Activated CD4-positive, CD25-positive, alpha-beta regulatory T cell treated with anti-CD3 and anti-CD28 coated beads, Interleukin-2, amount 50 U/mL, for 16 hours (primary cell): Measurements from ENCODE around the gene TRPV4.
A peak's percentile ranks its signal among the peaks of the same experiment; 100 is the strongest.

Source experiments
- DNase-seq: peaks from one replicate; pipeline ENCODE4 v3.0.0-alpha.2; 2020; ENCODE audit warnings: low read depth, low spot score

The TRPV4 gene

DNA sequence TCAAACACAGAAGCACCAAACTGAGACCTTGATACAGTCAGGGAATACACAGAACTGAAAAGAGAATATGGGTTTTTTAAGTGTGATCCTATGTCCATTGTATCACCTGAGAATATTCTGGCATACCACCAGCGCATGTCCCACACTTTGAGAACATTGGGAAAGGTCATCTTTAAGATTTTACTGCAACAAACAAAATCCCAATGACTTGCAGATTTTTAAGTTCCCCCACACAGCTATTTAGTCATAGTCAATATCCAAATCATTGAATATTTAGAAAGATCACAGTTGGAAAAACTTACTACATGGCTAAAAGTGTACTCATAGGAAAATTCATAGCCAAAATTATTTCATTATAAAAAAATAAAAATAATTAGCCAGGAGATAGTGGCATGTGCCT, 54.5 kb downstream of the TRPV4 start:
- no peak for DNase-seq

DNA sequence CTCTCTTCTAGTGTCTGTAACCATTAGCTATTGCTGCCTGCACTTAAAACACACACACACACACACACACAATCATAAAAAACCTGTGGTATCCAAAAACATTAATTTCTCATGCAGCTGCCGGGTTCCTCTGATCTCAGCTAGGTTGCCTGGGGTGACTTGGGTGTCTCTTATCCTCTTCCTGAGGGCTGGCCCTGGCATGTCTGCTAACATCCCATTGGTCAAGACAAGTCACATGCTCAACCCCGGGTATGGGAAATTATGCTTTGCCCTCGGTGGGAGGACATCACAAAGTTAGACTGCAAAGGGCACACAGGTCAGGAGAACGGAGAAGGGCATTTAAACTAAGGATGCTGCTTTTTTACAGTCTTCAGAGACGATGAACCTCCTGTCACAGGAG, 55.7 kb downstream of the TRPV4 start:
- DNase-seq = no peak

DNA sequence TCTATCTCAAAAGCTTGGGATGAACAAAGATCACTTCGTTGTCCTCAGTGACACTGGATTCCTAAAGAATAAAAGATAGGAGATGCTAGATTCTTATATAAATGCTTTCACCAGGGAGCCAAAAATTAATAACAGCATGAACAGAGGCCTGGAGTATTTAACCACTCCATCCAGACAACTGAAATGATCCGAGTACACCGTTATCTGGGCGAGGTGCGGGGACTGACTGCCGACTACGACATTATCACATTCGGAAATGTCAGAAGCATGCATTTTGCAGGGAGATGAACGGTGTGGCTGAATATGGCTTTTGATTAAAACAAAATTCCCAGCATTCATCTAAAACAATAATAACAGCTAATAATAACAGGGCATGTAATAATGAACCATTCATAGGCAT, 56.6 kb downstream of the TRPV4 start:
- DNase-seq = no peak

GRCh38 chr12:109775172-109775881, 57.9 kb downstream of the TRPV4 start:
- DNase-seq = peak; percentile 47

DNA sequence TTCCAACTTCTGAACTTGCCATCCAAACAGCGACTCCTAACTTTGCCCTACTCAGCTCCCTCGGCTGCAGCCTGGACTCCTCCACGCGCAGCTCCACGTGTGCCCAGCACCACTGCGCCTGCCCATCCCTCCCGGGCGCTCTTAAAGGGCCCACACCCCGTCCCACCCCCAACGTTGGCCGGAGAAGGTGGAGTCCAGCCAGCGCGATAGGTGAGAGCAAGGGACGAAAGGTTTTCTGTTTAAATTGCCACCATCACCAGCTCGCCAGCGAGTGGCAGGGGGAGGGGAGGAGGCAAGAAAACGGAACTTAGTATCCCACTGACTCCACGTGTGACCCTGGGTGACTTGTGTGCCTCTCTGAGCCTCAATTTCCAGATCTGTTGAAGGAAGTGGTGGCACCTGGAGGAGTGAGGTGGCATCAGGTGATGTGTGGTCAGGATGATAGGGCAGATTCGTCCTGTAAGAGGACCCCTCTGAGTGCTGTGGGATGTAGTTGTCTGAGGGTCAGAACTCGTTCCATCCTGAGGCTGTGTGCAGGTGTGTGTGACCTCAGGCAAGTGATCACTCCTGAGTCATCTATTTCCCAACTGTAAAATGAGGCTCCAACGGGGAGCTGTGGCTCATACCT, 59.7 kb downstream of the TRPV4 start:
- no peak for DNase-seq

DNA sequence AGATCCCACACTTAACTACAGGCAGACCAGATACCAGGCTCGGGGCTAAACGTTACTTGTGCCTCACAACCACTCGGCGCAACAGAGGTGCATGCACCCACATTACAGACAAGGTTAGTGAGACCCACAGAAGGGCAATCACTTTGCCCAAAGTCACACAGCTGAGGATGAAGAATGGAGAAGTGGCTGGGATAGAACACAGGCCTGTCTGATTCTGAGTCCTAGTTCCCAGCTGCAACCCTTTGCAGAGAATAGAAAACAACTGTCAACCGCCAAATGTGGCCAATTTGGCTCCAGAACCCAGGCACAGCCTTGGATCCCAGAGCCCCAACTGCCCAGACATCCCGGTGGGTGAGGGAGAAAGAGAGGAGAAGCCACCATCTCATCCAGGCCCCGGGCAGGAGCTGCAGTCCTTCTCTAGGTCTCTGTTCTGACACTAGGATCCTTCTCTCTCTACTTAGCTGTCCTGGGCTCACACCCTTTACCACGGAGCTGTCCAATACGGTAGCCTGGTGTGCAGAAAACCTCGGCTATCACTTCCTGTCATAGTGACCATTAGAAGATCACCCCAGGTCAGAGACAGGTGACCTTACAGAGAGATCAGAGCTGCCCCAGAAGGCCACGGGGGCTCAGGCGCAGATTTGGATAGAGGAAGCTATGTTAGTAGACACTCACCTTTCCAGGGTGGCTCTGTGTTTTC, 60.4 kb downstream of the TRPV4 start:
- DNase-seq = no peak

DNA sequence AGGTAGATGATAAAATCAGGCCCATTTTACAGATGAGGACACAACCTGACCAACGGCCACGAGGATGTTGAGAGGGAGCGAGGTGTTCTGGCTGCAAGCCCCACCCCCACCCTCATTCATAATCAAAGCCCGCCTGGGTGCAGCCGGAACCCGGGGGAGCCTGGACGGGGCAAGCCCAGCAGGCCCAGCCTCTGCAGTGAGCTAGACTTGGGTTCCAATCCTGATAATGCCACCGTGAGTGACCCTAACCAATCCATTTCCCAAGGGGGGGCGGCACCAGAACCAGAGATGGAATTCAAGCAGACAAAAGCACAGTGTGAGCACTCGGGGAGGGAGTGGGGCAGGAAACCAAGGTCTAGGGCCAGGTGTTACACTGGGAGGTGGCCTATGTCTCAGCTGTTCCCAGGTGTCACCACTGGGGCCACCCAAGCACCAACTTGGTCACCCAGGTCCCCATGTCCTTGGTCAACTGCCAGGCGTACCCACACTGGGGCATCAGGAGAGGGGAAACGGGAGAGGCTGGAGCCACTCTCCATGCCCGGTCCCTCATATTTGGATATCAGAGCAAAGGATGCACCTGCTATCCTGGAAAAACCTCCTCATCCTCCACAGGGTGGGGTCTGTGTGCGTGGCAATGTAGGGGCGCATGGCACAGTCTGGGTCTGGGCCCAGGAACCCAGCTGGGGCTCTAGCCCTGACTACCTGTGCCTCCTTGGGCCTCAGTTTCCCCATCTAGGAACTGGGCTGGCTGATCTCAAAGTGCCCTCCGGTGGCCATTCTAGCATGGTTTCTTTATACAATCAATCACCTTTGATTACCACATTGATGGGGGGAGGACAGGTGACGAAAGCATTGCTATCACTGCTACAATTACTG, 61.2 kb downstream of the TRPV4 start:
- DNase-seq = no peak

DNA sequence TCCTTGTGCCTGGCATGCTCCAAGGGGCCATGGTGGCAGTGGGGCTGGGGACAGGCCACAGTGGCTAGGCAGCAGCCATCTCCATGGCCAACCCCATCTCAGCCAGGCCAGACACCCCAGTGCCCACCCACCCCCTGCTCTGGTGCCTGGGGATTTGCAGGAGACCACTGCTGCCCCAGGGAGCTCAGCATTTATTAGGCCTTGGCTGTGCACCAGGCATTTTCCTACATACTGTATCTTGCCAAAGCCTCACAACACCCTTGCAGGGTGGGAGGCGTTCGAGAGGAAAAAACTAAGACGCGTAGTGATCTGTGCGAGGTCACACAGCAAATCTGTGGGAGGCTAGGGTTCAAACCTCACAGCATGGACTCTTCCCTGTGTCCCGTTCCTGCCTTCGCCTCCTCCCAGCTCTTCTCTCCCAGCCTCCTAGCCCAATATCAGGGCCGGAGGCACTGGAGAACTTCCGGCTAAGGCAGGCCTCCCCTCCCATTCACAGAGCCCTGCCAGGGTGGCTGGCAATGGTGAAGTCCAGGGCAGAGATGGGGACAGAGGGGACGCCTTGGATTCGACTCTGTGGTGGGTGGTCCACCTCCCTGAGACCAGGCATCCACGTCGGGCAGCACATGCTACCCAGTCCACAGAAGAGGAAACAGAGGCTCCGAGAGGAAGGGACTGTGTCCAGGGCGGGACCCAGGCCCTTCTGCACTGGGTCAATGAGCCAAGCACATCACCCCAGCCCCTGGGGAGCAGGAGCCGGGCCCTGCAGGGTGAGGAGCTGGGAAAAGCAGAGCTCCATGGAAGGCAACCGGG, 62.1 kb downstream of the TRPV4 start:
- no peak for DNase-seq

DNA sequence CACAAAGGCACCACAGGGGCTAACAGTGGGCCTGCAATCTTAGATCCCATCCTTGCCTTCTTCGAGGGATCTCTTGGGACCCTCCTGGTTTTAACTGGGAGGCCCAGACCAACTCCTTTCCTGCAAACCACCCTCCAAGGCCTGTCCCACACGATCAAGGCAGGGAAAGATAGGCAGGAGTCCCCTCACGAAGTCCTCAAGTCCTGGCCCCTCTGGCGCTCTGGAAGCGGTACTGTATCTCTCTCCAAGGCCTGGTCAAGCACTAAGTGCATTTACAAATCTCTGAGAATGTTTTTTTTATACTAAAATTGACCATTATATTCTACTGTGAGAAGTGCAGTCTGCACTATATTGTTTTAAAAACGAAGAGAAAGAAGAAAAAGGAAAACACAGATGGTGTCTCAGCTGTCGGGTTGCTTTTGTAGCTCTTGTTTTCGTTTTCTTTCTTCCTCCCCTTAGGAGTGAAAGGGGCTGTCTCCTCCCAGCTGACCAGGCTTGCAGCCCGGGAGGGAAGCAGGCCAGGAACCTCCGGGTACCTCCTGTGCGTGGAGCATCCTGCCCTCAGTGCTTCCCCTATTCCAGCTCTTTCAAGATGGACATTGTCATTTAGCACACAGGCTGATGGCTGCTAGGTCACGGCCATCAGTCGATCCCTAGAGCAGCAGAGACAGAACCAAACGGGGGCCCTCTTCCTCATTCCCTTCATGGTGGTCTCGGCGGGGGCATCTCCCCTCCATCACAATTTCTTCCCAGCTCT, 62.9 kb downstream of the TRPV4 start:
- DNase-seq = no peak

- DNase-seq = no peak
Measured at GRCh38 chr12:109768901-109769670, 64.1 kb downstream of the TRPV4 start.

GRCh38 chr12:109767991-109768900, 65.0 kb downstream of the TRPV4 start:
- DNase-seq = no peak

DNA sequence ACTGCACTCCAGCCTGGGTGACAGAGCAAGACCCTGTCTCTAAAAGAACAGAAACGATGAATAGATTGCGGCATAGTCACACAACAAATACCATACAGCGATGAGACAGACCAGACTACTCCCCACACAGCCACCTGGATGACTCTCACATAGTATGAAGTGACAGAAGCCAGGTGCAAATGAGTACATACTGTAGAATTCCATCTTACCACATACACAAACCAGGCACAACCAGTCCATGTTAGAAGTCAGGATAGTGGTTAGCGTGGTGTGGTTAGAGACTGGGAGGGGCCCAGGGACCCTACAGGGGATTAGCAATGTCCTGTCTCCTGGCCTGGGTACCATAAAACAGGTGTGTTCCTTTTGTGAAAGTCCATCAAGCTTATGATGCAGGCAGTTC, 65.7 kb downstream of the TRPV4 start:
- DNase-seq = no peak

- no peak for DNase-seq
Measured at GRCh38 chr12:109766251-109766778, 66.9 kb downstream of the TRPV4 start.

DNA sequence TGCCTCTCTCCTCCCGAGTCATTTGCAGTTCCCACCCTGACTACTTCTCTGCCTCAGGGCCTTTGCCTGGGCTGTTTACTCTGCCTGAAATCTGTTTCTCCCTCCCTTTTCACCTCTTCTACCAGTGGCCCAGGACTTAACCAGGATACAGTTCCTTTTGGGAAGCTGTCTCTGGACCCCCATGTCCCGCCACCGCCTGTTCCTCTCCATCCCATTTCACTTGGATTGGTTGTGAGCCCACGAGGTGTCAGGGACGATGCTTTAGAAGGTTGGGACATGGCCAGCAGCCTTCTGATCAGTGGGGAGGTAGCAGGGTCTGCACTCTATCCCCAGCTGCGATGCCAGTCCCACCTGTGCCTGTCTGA, 67.8 kb downstream of the TRPV4 start:
- DNase-seq = no peak

DNA sequence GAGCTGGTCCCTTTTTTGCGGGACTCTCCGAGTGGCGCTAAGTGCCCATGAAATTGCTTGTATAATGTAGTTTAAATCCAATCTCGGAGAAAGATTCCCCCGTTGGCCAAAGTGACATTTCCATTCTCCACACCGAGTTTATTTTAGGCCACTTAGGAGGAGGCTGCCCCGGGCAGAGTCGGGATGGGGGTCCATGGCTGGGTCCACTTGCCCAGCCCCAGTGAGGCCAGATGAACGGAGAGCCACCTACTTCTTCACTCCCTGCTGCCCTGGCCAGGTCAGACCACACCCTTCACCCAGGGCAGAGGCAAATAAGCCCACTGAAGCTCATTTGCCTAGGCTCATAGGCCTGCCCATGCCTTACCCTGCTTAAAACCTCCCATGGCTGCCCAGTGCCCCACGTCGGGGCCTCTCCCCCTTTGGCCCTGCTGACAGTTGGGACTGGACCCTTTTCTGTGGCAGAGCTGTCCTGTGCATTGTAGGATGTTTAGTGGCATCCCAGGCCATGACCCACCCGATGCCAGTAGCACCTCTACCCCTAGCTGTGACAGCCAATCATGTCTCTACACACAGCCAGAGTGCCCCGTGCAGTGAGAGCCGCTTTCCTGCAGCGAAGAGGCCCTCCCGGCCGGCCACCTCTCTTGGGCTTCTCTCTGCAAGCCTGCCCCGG, 68.3 kb downstream of the TRPV4 start:
- no peak for DNase-seq

GRCh38 chr12:109764123-109764522, 69.1 kb downstream of the TRPV4 start:
- no peak for DNase-seq

DNA sequence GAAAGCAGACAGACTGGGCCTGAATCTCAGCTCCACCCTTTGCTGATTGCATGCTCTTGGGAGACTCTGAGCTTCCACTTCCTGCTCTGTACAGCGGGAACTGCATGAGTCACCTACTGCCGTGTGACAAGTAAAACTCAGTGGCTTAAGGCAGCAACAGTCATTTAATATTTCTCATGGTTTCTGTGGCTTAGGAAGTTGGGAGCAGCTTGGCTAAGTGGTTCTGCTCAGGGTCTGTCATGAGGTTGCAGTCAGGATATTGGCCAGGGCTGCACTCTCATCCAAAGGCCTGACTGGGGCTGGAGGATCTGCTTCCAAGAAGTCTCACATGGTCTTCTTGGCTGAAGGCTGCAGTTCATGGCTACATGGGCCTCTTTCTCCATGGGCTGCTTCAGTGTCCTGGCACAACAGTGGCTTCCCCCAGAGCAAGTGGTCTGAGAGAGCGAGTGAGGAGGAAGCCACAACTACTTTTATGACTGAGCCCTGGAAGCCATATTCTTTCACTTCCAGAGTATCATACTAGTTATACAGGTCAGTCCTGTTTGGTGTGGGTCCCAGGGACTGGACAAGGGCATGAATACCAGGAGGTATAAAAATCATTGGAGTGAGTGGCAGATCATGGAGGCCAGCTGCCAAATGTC, 69.9 kb downstream of the TRPV4 start:
- no peak for DNase-seq
